HepG2 (cell line): Measurements from ENCODE around the gene TRIM4. TPM values are rescaled to one million over a fixed set of nuclear protein-coding genes. Genes with fewer than 3 reads are reported as not detected.

Source experiments
- CEBPG ChIP-seq: IDR thresholded peaks from 2 replicates; pipeline ENCODE4 v1.6.1; 2016
- CHD4 ChIP-seq: fragments of 200-600 bp; sonication (generic); IDR thresholded peaks from 2 replicates; pipeline ENCODE4 v1.7.0; 2017; ENCODE audit warnings: mild to moderate bottlenecking, low read length, borderline replicate concordance
- GATAD1 ChIP-seq: IDR thresholded peaks from 2 replicates; pipeline ENCODE4 v1.6.1; 2016; ENCODE audit warnings: missing genetic modification reagents, missing compliant biosample characterization
- GLI4 ChIP-seq: sonication (generic); formaldehyde crosslinking; IDR thresholded peaks from 2 replicates; pipeline ENCODE4 v1.5.1; 2020; ENCODE audit warnings: missing genetic modification reagents, mild to moderate bottlenecking, moderate library complexity, borderline replicate concordance
- IKZF5 ChIP-seq: IDR thresholded peaks from 2 replicates; pipeline ENCODE4 v1.6.1; 2018; ENCODE audit warnings: missing genetic modification reagents, mild to moderate bottlenecking, missing compliant biosample characterization
- MAX ChIP-seq: IDR thresholded peaks from 2 replicates; pipeline ENCODE4 v1.6.1; 2012; ENCODE audit warnings: inconsistent platforms
- MED8 ChIP-seq: sonication (generic); formaldehyde crosslinking; IDR thresholded peaks from 2 replicates; pipeline ENCODE4 v1.8.1; 2023; ENCODE audit warnings: mild to moderate bottlenecking, missing genetic modification reagents; ENCODE audit not compliant: insufficient replicate concordance
- MXD1 ChIP-seq: sonication (generic); formaldehyde crosslinking; IDR thresholded peaks from 2 replicates; pipeline ENCODE4 v1.4.0; 2020; ENCODE audit warnings: mild to moderate bottlenecking, missing genetic modification reagents
- NR2F2 ChIP-seq: IDR thresholded peaks from 2 replicates; pipeline ENCODE4 v1.6.1; 2012; ENCODE audit warnings: low read depth, inconsistent platforms, borderline replicate concordance
- NR3C1 ChIP-seq: sonication (generic); formaldehyde crosslinking; IDR thresholded peaks from 2 replicates; pipeline ENCODE4 v1.4.0; 2020; ENCODE audit warnings: missing genetic modification reagents
- REPIN1 ChIP-seq: sonication (generic); formaldehyde crosslinking; IDR thresholded peaks from 2 replicates; pipeline ENCODE4 v1.8.0; 2022; ENCODE audit warnings: missing genetic modification reagents, low read depth, mild to moderate bottlenecking, borderline replicate concordance
- SRF ChIP-seq: IDR thresholded peaks from 2 replicates; pipeline ENCODE4 v1.6.1; 2011; ENCODE audit warnings: mild to moderate bottlenecking, low read depth, low read length, moderate library complexity
- SYNCRIP ChIP-seq: fragments of 200-400 bp; formaldehyde crosslinking; IDR thresholded peaks from 2 replicates; pipeline ENCODE4 v1.6.1; 2018; ENCODE audit warnings: mild to moderate bottlenecking, low read depth, low read length; ENCODE audit not compliant: insufficient read depth
- YEATS2 ChIP-seq: sonication (generic); formaldehyde crosslinking; IDR thresholded peaks from 2 replicates; pipeline ENCODE4 v1.4.0; 2020; ENCODE audit warnings: missing genetic modification reagents, borderline replicate concordance
- ZBTB44 ChIP-seq: sonication (generic); formaldehyde crosslinking; IDR thresholded peaks from 2 replicates; pipeline ENCODE4 v1.4.0; 2020; ENCODE audit warnings: missing genetic modification reagents
- ZNF276 ChIP-seq: sonication (generic); formaldehyde crosslinking; IDR thresholded peaks from 2 replicates; pipeline ENCODE4 v1.4.0; 2020; ENCODE audit warnings: mild to moderate bottlenecking, low read depth, missing genetic modification reagents
- ZNF510 ChIP-seq: sonication (generic); formaldehyde crosslinking; IDR thresholded peaks from 2 replicates; pipeline ENCODE4 v1.4.0; 2020; ENCODE audit warnings: low read depth, mild to moderate bottlenecking, missing genetic modification reagents
- ZNF609 ChIP-seq: sonication (generic); formaldehyde crosslinking; IDR thresholded peaks from 2 replicates; pipeline ENCODE4 v1.4.0; 2020; ENCODE audit warnings: mild to moderate bottlenecking, missing genetic modification reagents, borderline replicate concordance
- polyA plus RNA-seq, 8 experiments: library from polyadenylated mRNA; depleted of rRNA in 3 of 8; stranded (reverse) in 7 of 8; unstranded in 1 of 8; fragments of >200 nt; fragmentation: Illumina TruSeq in 4 of 8; extraction: Trizol in 4 of 8; gene quantifications; 2 replicates each; pipeline versions ENCODE4 v1.2.1 to v1.2.3, GENCODE V29; 2011 to 2016; ENCODE audit warnings: low read depth in 4 of 8, missing spikeins in 1 of 8, mixed read lengths in 1 of 8; ENCODE audit not compliant: insufficient read depth in 1 of 8
- total RNA-seq, 5 experiments: library from RNA; depleted of rRNA; stranded (reverse); fragments of >200 nt; fragmentation: Illumina TruSeq; extraction: Trizol; gene quantifications; 2 replicates each; pipeline ENCODE4 v1.2.3, GENCODE V29; 2016; ENCODE audit warnings: low read depth in 1 of 5

TRIM4 gene
- total and polyA plus RNA-seq, 2 of the 13 experiments (the other 11 are each of a cell fraction or from before 2014, with no cell fraction given): 17.6 to 21.7 TPM

GRCh38 chr7:99918959-99919813 is at the start of gene TRIM4 (continued):
- TF ChIP-seq MXD1 (CRISPR knock-in tag) (peak; percentile 89), ZNF510 (CRISPR knock-in tag) (no peak; the same call in 1 of the 2 replicates), ZBTB44 (CRISPR knock-in tag) (0 out of 2 replicates have a peak, but pooled peaks have one; percentile 38), GLI4 (peak; percentile 33; the same call in 1 of the 2 replicates), CHD4 (no peak), NR2F2 (peak; percentile 59; the same call in 1 of the 2 replicates), REPIN1 (CRISPR knock-in tag) (no peak), ZNF609 (CRISPR knock-in tag) (0 out of 2 replicates have a peak, but pooled peaks have one; percentile 48), ZNF276 (CRISPR knock-in tag) (0 out of 2 replicates have a peak, but pooled peaks have one; percentile 20), SYNCRIP (no peak), MED8 (CRISPR knock-in tag) (peak; percentile 86), GATAD1 (CRISPR knock-in tag) (peak; percentile 95), NR3C1 (CRISPR knock-in tag) (0 out of 2 replicates have a peak, but pooled peaks have one; percentile 39), CEBPG (no peak), SRF (no peak), MAX (peak; percentile 80), YEATS2 (peak; percentile 93), IKZF5 (CRISPR knock-in tag) (peak; percentile 65)
